GM03348 (cell line): ENCODE measurements around the gene NUMA1.

ENCODE experiments used
- DNase-seq: peaks from one replicate; pipeline ENCODE4 v3.0.0; 2012; ENCODE audit warnings: low spot score

Gene NUMA1

DNA sequence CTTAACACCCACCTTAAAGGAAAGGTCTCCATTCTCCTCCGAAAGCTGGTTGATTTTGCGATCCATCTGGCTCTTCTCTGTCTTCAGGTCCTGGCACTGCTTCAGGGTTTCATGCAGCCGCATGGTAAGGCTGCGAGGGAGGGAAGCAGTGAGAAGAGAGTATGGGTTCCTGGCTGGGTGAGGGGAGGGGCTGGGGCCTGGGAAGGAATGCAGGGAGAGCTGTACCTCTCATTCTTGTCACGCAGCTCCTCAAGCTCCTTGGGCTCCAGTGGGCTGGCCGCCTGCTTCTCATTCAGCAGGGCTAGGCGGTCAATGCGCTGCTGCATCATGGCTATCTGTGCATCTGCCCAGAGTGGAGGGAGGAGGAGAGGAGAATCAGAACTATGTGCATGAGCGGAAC, 62.2 kb downstream of the NUMA1 start:
- DNase-seq: no peak

- no peak for DNase-seq
These were observed 64.8 kb downstream of the NUMA1 start for GRCh38 chr11:72015511-72016061.

GRCh38 chr11:72014761-72015320, 65.5 kb downstream of the NUMA1 start:
- DNase-seq: no peak

DNA sequence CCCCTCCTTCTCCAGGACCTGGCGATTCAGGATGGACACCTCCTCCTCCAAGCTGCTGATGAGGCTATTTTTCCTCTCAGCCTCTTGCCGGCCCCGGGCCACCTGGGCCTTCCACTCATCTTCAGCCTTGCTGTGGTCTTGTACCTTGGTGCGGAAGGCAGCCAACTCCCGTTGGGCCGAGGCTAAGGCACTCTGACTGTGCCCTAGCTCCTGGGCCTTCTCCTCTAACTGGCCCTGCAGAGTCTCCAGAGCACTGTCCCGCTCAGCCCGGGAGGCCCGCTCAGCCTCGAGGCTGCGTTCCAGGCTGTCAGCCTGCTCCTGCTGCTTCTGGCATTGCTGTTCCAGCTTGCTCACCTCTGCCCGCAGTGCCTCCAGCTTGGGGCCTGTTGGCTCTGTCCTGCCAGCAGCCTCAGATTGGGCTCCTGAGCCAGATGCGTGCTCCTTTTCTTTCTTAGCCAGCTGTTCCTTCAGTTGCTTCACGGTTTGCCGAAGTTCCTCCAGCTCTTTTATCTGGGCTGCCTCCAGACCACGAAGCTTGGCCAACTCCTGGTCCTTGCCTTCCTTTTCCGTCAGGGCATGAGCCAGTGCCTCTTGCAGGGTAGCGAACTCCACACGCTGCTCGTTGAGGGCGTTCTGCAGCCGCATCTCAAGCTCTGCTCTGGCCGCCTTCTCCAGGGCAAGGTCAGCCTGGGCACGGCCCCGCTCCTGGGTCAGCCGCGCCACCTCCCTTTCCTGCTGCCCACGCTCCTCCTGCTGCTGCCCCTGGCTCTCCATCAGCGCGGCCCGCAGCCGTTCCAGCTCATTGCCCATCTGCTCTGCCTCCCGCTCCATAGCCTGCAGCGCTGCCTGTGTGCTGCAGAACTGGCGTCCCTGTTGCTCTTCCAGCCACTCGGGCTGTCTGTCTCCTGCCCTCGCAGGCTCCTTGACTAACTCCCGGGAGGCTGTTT, 66.3 kb downstream of the NUMA1 start:
- peak; percentile 33 for DNase-seq

- DNase-seq: peak; percentile 91
These were observed 67.2 kb downstream of the NUMA1 start for GRCh38 chr11:72012897-72013721.

- DNase-seq: no peak
These were observed 68.2 kb downstream of the NUMA1 start for GRCh38 chr11:72012091-72012630.

DNA sequence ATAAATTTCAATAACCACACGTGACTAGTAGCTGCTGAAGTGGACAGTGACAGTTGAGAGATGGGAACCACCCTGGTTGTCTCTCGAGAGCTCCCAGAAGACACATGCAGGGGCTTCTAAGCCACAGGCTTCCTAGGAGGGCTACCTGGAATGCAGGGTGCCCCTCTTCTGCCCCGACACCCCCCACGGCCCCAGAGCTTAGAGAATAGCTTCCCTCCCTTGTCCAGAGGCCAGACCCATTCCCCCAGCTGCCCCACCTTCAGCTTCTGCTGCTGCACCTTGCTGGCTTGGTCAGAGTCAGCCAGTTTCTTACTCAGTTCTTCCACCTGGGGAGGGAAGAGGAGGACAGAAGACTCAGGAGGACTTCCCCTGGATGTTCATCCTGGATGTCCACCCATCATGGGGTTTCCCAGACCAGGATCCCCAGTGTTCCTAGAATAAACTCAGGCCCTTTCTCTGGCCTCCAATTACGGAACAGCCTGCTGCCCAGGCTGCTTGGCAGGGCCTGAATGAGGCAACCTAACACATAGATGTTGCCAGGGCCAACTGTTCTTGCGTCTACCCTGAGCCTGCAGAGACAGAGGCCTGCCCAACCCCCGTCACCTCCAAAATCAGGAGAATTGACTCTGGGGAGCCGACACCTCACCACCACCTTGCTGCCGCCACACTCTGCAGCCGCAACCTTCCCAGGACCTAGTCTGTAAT, 69.7 kb downstream of the NUMA1 start:
- no peak for DNase-seq

DNA sequence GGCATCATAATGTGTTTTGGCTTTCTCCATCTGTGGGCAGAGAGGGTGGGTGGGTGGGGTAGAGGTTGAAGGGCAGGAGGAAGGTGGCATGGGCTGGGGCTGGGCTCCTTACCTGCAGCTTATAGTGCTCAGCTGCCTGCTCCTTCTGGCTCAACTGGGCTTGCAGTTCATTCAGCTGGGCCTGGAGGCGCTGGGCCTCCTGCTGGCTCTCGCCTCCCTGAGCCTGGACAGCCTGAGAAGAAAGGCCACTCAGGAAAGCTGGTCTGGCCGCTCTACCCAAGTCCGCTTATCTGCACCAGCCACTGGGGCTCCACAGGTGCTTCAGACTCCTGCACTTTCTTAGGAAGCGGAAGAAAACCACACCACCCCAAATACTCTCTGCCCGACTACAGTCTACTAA, 71.2 kb downstream of the NUMA1 start:
- DNase-seq: no peak

- DNase-seq: no peak
These were observed 71.6 kb downstream of the NUMA1 start for GRCh38 chr11:72008728-72009127.

DNA sequence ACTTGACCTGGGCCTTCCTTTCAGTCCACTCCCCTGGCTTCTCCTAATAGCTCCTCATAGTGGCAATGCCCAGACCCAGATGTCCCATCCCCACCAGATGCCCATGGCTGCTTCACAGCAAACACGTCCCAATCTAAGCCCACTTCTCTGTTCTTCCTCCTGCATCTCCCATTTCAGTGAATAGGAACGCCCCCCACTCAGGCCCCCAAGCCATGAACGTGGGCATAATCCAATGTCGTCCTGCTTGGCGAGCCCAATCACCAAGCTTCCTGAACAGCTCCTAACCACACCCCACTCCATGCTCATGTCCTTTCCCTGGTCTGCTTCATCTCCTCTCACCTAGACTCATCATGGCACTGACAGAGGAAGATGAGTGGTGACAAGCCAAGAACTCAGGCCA, 72.8 kb downstream of the NUMA1 start:
- no peak for DNase-seq

- no peak for DNase-seq
These were observed 73.3 kb downstream of the NUMA1 start for GRCh38 chr11:72007089-72007476.

GRCh38 chr11:72006309-72007088, 73.8 kb downstream of the NUMA1 start:
- no peak for DNase-seq

- DNase-seq: no peak
These were observed 74.7 kb downstream of the NUMA1 start for GRCh38 chr11:72005347-72006260.

- DNase-seq: no peak
These were observed 75.6 kb downstream of the NUMA1 start for GRCh38 chr11:72004515-72005346.

- DNase-seq: no peak
These were observed 76.6 kb downstream of the NUMA1 start for GRCh38 chr11:72003776-72004171.

DNA sequence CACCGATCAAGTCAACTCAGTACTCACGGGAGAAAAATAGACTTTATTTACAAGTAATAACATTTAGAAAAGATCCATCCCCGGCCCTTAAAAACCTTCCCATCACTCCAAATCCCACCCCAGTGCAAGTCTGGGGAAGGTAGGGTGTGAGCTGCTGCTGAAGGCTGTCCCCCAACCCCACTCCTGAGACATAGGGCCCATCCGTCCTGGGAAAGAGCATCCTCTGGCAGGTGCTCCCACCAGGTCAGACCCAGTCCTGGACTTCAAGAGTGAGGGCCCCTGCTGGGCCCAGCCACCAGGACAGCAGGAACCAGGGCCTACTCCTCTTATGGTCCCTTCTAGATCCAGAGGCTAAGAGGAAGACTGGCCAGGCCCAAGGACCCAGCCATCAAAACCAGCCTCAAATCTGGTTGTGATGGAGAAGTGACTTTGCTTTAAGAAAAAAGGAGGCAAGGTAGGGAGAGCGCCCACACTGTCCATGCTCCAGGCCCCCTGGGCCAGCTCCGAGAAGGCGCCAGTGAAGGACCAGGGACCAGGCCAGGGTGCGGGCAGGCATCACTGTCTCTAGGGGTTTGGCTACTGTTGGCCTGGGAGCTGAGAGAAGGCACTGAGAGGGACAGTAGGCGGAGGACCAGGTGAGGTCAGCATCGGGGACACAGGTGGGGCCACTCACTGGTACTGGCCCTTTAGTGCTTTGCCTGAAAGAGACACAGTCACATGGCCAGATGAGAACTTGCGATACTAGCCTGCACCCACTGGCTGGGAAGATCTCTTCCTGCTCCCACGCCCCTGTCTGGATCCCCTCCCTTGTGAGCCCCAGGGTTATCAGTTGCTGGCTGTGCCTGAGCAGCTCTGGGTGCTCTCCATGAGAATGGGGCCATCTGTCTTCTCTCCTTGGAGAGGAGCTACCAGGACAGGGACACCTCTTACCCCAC, 77.2 kb downstream of the NUMA1 start:
- no peak for DNase-seq

DNA sequence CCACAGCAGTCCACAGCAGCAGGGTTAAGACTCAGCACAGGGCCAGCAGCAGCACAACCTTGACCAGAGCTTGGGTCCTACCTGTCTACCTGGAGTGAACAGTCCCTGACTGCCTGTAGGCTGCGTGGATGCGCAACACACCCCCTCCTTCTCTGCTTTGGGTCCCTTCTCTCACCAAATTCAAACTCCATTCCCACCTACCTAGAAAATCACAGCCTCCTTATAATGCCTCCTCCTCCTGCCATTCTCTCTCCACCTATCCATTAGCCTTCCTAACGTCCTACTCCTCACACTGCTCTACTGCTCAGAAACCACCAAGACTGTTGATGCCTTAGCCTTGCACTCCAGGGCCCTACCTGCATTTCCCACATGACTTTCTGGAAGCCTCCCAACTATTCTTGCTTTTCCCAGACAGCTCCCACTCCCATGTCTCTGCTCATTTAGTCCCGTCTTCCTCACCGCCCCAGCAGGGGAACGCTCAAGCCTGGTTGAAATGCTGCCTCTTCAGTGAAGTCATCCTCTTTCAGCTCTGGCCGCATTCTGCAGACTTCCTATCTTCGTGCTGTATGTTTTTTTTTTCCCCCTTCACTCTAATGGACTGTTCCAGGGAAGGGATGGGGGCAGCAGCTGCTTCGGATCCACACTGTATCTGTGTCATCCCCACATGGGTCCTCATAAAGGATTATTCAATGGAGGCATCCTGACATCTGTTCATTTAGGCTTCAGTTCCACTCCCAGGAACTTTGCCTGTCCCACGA, 78.3 kb downstream of the NUMA1 start:
- no peak for DNase-seq
